GM12875 (cell line): Measurements from ENCODE around the gene FAM107B.
"Not testable (repeated sequence)": the region's sequence is repeated elsewhere in the genome, so short reads cannot be mapped to it uniquely, and the experiment has no call there.

ENCODE experiments used
- H3K4me3 ChIP-seq: one replicate; pipeline ENCODE4 v1.5.1; 2011; ENCODE audit warnings: low read depth, low read length, control low read depth
- TF ChIP-seq, protein P1 (sequence below): IDR thresholded peaks from 2 replicates; pipeline ENCODE4 v1.5.1; 2011; ENCODE audit warnings: low read depth, mild to moderate bottlenecking, control low read depth, inconsistent platforms, low read length, moderate library complexity, borderline replicate concordance; ENCODE audit not compliant: insufficient read depth

FAM107B gene

DNA sequence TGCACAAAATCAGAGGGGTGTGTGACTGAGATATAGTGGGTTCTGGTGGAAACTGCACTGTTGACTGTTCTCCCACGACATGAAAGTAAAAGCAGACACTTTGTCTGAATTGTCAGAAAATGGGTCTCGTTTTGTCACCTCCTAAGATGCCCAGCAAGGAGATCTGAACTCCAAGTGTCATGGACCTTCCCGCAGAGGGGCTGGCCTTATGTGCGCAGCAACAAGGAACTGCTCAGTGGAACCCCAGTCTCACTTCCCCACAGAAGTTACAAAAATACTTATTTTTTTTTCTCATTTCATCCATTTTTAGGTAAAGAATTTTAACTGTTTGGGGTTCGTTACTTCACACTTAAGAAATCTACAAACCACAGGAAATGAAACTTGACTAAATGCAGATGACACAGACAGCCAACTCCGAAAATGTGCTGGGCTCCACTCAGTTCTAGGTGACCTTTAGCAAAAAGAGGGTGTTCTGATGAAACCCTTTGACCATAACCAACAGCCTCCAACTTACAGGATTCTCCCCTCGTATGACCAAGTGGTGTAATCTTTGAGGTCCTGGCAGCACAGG, 115.0 kb downstream of the FAM107B start:
- TF ChIP-seq, protein P1, sequence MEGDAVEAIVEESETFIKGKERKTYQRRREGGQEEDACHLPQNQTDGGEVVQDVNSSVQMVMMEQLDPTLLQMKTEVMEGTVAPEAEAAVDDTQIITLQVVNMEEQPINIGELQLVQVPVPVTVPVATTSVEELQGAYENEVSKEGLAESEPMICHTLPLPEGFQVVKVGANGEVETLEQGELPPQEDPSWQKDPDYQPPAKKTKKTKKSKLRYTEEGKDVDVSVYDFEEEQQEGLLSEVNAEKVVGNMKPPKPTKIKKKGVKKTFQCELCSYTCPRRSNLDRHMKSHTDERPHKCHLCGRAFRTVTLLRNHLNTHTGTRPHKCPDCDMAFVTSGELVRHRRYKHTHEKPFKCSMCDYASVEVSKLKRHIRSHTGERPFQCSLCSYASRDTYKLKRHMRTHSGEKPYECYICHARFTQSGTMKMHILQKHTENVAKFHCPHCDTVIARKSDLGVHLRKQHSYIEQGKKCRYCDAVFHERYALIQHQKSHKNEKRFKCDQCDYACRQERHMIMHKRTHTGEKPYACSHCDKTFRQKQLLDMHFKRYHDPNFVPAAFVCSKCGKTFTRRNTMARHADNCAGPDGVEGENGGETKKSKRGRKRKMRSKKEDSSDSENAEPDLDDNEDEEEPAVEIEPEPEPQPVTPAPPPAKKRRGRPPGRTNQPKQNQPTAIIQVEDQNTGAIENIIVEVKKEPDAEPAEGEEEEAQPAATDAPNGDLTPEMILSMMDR: no peak
- H3K4me3 ChIP-seq: no peak overlapping the region

DNA sequence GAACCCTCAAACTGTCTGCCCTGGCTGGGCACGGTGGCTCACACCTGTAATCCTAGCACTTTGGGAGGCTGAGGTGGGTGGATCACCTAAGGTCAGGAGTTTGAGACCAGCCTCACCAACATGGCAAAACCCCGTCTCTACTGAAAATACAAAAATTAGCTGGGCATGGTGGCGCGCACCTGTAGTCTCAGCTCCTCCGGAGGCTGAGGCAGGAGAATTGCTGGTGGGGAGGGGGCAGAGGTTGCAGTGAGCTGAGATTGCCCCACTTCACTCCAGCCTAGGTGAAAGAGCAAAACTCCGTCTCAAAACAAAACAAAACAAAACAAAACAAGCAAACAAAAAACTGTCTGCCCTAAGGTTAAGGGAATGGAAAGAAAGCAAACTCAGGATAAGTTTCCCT, 115.6 kb downstream of the FAM107B start:
- not testable (repeated sequence) for H3K4me3 ChIP-seq

DNA sequence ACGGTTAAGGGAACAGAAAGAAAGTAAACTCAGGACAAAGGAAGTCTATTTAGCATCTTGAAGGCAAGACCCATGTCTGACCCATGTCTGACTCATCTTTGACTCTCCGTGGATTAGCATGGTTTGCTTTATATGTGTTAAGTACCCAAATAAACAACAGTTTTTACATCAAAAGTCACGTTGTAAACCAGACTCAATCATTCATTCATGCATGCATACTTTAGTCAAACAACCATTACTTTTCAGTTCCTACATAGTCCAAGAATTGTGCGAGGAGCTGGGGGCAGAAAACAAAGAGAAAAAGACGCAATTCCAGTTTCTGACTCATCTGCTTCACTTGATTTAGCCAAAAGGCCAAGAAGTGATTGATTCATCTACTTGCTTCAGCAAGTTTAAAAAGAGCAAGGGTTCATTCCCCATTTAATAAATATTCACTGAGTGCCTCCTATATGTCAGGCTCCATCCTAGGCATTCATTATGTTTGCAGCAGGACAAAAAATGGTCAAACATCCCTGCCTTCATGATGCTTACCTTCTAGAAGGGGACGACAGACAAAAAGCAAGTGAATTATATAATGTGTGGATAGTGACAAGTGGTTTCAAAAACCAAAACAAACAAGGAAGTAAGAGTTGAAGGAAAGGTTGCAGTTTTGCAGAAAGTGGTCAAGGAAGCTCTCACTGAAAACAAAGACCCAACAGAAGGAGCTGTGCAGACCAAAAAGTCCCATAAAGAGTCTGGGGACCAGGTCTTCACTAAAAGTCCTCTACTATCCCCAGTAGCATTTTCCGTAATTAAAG, 116.2 kb downstream of the FAM107B start:
- TF ChIP-seq, protein P1: no peak
- no peak overlapping the region for H3K4me3 ChIP-seq

DNA sequence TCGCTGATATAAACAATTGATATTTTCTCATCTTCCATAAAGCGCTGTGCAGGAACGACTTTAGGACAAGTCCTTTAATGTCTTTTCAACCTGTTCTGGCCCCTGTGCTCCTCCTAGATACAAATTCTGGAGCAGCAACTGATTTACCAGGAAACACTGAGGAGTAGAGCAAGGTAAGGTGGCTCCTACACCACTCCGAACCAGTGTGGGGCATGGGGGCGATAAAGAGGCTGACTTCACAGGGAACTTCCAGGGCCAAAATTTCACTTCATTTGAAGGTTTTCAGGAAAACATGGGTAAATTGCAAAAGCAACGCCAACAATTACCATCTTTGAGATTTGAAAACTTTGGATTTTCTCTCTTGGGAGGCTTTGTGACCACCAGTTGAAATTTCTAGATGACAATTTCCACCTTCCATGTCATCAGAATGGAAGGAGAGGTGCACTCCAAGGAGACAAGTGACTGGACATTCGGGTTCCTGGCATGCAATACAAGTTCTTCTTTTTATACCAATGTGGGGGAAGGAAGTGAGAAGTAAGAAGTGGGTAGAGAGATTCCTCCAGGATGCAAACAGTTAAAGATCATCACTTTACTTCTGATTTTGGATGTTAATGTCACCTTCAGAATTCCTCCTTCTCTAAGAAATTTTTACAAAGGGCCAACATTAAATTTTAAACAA, 118.5 kb downstream of the FAM107B start:
- no peak overlapping the region for H3K4me3 ChIP-seq
- TF ChIP-seq, protein P1: no peak

DNA sequence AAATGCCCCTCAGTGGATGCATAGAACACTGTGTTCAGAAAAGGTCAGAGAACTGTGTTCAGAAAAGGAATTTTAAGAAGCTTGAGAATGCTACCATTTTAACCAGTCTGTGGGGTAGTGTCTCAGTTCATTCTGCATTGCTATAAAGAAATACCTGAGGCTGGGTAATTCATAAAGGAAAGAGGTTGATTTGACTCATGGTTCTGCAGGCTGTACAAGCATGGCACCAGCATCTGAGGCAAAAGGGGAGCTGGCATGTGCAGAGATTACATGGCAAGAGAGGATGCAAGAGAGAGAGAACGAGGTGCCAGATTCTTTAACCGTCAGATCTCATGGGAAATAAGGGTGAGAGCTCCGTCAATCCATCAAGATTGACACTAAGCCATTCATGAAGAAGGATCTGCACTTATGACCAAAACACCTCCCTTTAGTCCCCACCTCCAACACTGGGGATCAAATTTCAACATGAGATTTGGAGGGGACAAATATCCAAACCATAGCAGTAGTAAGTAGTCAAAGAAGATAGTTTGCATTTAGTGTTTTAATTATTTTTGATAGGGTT, 119.8 kb downstream of the FAM107B start:
- H3K4me3 ChIP-seq: no peak overlapping the region
- TF ChIP-seq, protein P1: no peak

DNA sequence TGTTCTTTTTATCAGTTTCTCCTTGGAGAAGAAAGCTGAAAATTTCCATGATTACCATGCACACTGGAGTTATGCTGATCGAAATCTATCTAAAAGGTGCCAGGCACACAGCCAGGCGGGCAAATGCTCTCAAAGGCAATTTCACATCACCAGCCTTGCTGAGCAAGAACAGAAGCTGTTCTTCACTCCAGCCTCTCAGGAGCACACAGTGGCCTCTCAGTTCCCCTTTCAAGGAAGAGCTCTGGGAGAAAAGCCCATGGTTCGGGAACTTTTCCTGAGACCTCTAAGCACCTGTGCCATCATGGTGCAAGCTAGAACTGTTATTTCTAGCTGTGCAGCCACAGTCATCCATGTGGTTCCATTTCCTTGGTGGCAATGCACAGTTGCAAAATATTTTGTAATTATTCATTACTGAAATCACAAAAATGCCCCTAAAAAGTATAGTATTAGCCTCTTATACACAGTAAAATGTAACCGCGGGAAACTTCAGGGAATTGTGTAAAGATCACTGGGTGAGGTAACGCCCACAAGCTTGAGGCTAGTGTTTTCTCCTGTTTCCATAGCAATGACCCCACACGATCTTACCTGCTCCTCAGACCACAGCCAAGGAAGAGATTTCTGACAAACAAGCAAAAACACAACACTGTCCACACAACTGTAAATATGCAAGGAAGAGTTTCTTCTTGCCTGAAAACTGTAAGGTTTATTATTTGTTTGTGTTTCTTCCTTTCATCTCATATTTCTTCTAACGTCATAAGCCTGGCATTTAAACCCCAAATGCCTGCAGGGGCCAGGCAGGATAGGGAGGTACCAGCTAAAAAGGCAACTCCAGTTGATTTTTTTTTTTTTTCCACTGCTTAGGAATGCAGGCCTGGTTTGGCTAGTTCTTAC, 121.2 kb downstream of the FAM107B start:
- TF ChIP-seq, protein P1: no peak
- no peak overlapping the region for H3K4me3 ChIP-seq

DNA sequence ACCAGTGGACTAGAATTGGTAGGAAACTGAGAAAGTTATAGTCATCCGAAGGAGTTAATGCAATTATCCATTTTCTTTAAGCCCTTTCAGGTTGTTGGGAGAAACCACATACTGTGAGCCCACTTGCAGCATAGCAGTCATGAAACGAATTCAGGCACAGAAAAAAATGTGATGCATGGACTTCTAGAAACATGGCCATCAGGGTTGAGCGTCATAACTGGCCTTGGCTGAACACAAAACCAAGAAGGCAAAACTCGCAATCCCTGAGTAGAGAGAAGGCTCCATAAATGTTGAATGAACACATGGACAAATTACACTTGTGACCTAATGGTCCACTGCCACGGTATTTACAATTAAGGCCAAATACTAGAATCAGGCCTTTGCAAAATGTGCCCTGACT, 121.9 kb downstream of the FAM107B start:
- no peak overlapping the region for H3K4me3 ChIP-seq
- TF ChIP-seq, protein P1: no peak
